DMS79 (cell line): ENCODE measurements around the gene PLCG1.

Source experiments
- DNase-seq: peaks from one replicate; lab custom pipeline; 2025; lab: John Stamatoyannopoulos, UW

PLCG1 gene

DNA sequence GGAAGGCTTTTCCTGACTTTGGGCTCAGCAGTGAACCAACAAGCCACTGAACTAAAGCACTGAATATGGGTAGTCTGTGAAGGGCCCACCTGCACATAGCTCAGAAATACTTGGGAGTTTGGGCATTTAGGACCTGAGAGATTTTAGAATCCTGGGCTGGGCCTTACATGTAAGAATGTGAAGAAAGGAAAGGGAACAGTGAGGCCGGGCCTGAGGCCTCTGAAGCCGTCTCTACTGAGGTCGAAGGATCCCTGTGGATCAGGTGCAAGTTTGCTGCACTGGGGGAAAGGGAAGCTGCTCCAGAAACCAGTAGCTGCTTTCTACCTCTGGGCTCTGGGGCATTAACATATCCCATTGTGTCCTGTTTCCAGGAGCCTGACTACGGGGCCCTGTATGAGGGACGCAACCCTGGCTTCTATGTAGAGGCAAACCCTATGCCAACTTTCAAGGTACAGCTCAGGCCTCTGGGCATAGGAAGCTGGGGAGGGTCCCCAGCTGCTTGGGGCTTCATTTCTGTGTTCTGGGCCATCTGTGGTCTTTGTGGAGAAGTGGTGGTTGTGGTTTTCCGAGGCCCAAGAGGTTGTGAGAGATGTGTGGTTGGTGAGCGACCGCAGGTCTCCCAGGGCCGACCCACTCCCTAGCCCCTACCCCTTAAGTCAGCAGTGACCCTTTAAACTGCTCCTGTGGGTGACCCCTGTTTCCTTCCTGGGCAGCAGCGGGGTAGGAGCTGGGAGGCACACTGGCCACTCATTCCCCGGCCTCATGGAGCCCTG lies 30.3 kb downstream of the PLCG1 start:
- no peak for DNase-seq

DNA sequence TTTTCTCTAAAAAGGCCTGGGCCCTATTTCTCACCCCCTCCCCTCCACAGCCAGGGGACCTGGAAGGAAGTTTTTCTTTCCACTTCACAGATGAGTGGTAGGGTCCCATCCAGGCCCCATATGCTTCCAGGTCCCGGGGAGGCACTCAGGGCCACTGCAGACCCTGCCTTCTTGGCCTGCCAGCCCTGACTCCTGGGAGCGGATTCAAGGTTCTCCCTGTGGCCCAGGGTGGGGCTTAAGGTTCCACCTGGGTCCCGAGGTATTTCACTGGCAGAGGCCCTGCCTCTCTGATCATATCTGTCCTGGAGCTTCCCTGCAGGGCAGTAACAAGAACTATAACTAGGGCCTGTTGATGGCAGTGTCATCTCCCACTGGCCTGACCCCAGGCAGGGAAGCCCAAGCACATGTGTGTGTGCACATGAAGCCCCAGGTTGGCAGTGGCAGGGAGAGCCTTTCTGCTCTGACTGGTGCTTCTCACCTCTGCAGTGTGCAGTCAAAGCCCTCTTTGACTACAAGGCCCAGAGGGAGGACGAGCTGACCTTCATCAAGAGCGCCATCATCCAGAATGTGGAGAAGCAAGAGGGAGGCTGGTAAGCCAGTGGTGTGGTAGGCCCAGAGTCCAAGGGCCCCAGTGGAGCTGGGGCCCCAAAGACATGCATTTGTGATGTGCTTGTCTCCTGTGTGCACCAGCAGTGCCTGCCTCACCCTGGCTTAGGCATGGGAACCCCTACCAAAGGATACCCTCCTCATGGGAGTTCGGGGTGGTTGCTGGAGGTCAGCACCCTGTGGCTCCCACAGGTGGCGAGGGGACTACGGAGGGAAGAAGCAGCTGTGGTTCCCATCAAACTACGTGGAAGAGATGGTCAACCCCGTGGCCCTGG lies 31.2 kb downstream of the PLCG1 start:
- DNase-seq = no peak

DNA sequence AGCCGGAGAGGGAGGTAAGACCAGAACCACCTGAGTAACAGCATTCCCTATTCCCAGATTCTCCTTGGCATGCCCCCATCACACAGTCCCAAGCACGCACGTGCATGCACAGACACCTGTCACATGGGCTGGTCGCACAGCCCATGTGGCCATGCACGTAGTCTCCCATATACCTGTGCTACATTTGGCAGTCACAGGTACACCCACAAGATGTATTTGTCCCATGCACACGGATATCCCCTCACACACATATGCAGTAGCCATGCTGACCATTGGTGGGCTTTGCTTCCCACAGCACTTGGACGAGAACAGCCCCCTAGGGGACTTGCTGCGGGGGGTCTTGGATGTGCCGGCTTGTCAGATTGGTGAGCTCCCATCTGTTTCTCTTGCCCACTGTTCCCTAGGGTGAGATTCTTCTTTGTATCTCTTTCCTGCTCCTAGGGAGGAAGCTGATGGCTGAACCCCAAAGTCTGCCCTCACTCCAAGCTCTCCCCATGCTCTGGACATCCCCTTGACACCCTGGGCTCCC lies 31.9 kb downstream of the PLCG1 start:
- DNase-seq = no peak

DNA sequence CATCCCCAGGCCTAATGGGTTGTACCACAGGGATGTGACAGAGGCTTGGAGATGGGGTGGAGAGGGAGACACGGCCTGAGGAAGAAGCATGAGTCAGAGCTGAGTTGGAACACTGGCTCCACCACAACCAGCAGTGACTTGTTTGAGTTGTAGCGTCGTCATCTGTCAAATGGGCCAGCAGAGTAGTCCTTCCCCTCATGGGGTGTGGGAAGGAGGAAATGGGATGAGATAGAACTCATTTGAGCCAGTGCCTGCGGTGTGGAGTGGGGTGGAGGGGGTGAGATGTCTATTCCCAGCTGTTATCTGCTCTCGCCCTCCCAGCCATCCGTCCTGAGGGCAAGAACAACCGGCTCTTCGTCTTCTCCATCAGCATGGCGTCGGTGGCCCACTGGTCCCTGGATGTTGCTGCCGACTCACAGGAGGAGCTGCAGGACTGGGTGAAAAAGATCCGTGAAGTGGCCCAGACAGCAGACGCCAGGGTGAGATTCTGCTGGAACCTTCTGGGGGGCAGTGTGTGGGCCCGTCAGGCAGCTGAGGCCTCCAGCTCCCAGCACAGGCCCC lies 32.5 kb downstream of the PLCG1 start:
- DNase-seq = no peak

GRCh38 chr20:41170386-41171105 lies 33.2 kb downstream of the PLCG1 start:
- DNase-seq = no peak

DNA sequence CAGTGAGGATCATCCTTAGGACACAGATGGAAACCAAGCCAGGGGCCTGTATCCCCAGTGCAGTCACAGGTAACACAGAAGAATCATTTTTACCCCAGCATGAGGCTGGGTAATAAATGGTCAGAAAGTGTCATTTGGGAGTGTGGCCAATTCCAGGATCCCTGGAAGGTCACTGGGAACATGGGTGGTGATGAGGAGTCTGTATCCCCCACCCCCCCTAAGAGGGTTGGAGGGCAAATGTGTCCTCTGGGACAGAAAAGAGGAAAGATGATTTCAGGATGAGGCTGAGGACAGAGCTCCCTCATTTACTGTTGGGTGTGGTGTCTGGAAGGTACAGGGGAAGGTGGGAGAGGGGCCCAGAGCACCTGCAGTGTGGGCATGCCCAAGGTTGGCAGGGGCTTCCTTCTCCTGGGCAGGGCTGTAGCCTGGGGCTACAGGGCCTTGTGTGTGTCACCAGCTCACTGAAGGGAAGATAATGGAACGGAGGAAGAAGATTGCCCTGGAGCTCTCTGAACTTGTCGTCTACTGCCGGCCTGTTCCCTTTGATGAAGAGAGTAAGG lies 34.5 kb downstream of the PLCG1 start:
- no peak for DNase-seq

DNA sequence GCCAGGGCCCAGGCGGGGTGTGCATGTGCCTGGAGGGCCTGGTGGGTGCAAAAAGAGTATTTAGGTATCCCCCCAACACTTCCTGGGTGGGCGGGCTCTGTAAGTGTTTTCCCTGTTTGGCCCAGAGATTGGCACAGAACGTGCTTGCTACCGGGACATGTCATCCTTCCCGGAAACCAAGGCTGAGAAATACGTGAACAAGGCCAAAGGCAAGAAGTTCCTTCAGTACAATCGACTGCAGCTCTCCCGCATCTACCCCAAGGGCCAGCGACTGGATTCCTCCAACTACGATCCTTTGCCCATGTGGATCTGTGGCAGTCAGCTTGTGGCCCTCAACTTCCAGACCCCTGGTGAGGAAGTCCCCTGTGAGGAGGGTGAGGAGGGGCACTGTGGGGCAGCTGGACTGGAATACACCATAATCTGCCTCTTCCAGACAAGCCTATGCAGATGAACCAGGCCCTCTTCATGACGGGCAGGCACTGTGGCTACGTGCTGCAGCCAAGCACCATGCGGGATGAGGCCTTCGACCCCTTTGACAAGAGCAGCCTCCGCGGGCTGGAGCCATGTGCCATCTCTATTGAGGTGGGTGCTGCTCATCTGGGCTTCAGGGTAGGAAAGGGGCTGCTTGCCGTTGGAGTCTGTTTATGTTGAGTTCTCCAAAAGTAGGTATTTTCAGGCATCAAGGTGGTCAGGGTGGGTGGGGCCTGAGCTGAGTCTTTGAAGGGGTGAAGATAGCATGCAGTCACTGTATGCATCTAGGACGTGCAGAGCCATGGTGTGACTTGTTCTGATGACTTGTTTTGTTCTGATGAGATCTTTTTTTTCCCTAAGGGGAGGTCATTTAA lies 35.2 kb downstream of the PLCG1 start:
- DNase-seq = no peak

DNA sequence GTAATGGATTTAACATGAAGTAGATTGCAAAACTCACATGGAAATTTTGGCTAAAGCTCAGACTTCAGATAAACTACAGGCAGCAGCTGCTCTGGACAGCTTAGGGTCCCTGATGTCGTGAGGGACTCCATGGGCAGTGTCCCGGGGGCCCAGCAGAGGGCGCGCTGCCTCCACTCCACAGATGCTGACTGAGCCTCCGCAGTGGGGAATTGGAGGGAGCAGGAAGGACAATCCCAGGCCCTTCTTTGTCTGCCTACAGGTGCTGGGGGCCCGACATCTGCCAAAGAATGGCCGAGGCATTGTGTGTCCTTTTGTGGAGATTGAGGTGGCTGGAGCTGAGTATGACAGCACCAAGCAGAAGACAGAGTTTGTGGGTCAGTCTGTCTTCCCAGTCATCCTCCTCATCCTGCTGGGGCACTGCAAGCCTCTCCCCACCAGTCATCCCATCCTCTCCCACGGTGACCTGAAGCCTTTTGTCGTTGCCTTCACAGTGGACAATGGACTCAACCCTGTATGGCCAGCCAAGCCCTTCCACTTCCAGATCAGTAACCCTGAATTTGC lies 35.9 kb downstream of the PLCG1 start:
- DNase-seq = no peak

GRCh38 chr20:41173791-41174341 lies 36.5 kb downstream of the PLCG1 start:
- no peak for DNase-seq

DNA sequence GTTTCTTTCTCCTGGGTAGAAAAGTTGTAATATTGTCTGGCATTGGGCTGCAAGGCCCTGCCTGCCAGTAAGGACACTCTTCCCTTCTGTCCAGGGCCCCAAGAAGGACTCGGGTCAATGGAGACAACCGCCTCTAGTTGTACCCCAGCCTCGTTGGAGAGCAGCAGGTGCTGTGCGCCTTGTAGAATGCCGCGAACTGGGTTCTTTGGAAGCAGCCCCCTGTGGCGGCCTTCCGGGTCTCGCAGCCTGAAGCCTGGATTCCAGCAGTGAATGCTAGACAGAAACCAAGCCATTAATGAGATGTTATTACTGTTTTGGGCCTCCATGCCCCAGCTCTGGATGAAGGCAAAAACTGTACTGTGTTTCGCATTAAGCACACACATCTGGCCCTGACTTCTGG lies 37.0 kb downstream of the PLCG1 start:
- DNase-seq = no peak

DNA sequence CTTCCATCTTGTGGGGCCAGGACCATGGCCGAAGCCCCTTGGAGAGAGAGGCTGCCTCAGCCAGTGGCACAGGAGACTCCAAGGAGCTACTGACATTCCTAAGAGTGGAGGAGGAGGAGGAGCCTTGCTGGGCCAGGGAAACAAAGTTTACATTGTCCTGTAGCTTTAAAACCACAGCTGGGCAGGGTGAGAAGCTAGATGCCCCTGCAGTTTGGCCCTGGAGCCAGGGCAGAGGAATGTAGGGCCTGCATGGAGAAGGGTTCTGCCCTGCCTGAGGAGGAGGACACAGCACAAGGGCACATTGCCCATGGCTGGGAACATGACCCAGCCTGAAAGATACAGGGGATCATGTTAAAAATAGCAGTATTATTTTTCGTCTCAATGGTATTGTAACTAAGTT lies 37.4 kb downstream of the PLCG1 start:
- DNase-seq = no peak

DNA sequence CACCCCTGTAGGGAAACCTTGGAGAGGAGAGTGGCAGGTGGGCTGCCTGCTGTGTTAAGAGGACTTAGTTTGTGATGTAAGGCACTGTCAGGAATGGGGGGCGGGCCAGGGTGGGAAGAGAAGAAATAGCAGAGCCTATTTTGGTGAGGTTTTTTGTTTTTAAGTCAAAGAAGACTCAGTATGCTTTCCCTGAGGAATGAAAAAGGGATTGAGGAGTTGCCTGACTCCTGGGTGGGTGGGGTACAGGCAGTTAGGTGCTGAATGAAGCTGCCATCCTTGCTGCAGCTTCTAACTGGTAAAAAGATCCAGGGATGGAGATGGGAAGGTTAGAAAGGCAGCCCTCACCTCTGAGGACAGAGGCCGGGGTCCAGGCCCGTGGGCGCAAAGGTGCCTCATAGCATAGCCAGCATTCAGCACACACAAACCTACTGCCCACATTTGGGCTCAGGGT lies 37.9 kb downstream of the PLCG1 start:
- no peak for DNase-seq

- DNase-seq = no peak
These were observed 38.5 kb downstream of the PLCG1 start for GRCh38 chr20:41175727-41176330.

DNA sequence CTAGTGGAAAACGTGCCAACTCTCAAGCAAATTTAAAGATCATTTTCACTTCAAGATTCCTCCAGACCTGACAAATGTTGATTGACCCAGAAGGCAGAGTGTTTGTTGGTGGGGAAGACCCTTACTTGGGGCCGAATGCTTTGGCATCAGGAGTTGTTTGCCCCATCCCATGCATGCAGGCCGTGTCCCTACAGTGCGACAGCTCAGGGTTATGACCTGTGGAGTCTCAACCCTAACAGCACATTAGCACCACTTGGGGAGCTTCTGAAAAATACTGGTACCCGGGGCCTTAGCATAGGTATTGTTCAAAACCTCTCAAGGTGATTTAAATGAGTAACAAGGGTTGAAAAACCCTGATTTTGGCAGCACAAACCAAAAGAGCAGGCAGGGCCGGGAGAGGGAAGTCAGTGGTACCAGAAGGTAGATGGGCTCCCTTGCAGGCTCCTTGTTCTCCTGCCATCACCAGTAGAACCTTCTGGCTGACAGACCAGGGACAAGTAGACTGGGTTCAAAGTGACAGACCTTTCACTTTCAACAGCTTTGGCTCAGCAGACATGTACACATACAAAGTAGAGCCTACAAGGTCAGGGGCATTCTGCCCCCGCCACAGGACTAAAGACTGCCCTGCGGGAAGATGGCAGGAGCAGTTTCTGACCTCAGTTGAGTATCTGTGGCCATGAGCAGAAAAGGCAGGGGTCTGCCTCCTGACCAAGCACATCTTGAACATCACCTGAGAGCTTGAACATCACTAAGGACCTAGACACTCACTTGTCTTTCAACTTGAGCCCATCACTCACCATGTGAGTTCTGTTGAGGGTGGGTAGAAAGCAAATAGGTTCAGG lies 39.6 kb downstream of the PLCG1 start:
- no peak for DNase-seq

- no peak for DNase-seq
These were observed 40.3 kb downstream of the PLCG1 start for GRCh38 chr20:41177636-41178035.

- DNase-seq = no peak
These were observed 41.2 kb downstream of the PLCG1 start for GRCh38 chr20:41178495-41178894.

- DNase-seq = no peak
These were observed 41.6 kb downstream of the PLCG1 start for GRCh38 chr20:41178904-41179432.

DNA sequence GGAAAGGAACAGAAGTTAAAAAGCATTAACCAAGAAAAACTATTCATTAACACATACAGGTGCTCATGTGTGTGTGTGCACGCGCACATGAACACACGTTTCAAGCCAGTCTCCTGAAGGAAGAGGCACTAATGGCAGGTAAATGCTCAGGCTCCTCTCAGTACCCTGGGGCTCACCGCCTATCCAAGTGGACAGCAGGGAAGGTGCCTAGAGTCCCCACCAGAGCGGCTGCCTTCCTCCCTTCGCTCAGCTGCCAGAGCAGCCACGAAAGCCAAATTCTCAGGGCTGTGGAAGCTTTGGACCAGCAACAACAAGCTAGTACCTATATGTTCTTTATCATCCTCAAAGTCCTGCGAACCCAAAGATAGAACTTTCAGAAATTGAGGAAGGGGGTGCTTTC lies 42.6 kb downstream of the PLCG1 start:
- no peak for DNase-seq
